ENCODE data around the gene QKI.

Gene QKI

DNA sequence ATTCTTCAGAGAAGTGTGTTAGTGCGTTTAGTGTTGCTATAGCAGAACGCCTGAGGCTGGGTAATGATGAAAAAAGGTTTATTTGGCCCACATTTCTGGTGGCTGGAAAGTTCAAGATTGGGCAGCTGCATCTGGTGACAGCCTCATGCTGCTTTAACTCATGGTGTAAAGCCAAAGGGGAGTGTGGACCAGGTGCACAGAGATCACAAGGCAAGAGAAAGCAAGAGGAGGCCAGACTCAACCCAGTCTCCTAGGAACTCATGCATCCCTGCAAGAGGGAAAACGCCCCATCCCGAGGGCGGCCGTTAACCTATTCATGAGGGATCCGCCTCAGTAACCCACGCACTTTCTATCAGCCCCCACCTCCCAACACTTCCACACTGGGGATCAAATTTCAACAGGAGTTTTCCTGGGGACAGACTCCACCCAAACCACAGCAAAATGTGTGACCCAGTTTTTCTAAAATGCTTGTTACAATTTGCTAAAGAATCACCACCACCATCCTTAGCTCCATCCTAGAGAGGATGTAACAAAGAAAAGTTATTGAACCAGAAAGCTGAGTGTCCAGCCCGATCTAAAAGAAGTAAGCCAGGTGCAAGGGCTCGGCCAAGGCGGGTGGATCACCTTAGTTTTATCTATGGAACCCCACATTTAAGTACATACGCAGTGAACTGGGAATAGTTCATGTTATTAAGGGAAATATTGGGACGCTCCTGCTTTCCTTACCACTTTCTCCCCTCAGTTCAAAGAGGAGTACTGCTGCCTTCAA is 164.8 kb downstream of the QKI start:
- no peak overlapping the region for H3K4me3 ChIP-seq (ENCODE audit: low read depth, low read length)
- no peak for DNase-seq (ENCODE audit: low read depth)
- TF ChIP-seq, protein P1, sequence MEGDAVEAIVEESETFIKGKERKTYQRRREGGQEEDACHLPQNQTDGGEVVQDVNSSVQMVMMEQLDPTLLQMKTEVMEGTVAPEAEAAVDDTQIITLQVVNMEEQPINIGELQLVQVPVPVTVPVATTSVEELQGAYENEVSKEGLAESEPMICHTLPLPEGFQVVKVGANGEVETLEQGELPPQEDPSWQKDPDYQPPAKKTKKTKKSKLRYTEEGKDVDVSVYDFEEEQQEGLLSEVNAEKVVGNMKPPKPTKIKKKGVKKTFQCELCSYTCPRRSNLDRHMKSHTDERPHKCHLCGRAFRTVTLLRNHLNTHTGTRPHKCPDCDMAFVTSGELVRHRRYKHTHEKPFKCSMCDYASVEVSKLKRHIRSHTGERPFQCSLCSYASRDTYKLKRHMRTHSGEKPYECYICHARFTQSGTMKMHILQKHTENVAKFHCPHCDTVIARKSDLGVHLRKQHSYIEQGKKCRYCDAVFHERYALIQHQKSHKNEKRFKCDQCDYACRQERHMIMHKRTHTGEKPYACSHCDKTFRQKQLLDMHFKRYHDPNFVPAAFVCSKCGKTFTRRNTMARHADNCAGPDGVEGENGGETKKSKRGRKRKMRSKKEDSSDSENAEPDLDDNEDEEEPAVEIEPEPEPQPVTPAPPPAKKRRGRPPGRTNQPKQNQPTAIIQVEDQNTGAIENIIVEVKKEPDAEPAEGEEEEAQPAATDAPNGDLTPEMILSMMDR (IDR thresholded peaks at IDR 0.05; ENCODE audit: low read depth, low read length): no peak
- no peak for TF ChIP-seq POLR2A (IDR thresholded peaks at IDR 0.05; ENCODE audit: extremely low read depth, insufficient read length)
- TF ChIP-seq, protein P2, sequence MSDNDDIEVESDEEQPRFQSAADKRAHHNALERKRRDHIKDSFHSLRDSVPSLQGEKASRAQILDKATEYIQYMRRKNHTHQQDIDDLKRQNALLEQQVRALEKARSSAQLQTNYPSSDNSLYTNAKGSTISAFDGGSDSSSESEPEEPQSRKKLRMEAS (IDR thresholded peaks at IDR 0.05; ENCODE audit: low read depth, low read length): no peak
- no peak for TF ChIP-seq MYC (IDR thresholded peaks at IDR 0.05; ENCODE audit: low read depth, low read length)

DNA sequence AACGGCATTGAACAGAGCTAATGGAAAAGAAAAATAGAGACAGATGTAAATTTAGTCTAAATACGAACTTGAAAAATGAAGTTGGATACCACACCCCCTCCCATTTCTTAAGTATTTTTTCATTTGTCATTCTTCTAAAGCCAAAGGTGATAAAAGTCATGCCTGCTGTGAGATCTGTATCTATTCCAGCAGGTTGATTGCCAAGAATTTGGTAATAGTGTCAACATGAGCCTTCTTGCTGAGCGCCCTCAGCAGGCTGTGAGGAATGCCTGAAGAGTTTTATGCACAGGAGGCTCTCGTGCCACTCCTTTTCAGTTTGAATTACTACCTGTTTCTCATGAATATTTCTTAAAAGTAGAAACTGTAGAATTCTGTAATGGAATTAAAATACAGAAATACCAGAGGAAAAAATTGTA is 165.4 kb downstream of the QKI start:
- no peak overlapping the region for H3K4me3 ChIP-seq (ENCODE audit: low read depth, low read length)
- TF ChIP-seq, protein P1 (IDR thresholded peaks at IDR 0.05; ENCODE audit: low read depth, low read length): peak; percentile 22
- TF ChIP-seq MYC (IDR thresholded peaks at IDR 0.05; ENCODE audit: low read depth, low read length): no peak
- DNase-seq (ENCODE audit: low read depth): peak; percentile 32

DNA sequence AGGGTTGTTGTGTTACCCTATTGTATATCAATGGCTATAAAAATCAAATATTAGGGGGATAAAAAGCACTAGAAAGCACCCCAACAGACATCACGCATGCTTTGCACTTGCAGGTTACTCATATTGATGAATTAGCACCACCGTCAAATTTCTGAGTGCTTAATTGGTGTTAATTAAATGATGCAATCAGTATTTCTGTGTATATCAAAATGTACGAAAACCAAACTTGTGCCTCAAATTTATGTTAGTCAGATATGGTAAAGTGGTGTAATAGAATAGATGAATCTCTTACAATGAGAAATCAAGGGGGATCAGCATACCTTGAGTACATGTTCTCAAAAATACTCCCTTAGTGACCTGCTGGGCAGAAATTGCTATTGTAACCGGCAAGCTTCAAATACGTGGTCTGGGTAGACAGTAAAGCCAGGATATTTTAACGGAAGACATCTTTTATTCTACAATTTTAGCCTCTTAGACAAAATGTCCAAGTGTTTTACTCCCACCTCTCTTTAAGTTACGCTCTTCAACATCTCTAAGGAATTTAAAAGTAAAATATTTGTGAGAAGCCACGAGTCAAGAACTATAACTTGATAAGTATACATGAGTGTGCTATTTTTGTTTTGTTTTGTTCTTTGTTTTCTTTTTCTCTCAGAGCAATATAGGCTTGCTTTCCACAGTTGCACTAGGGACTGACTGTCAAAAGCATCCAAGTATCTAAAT is 166.0 kb downstream of the QKI start:
- TF ChIP-seq, protein P2 (IDR thresholded peaks at IDR 0.05; ENCODE audit: low read depth, low read length): no peak
- TF ChIP-seq POLR2A (IDR thresholded peaks at IDR 0.05; ENCODE audit: extremely low read depth, insufficient read length) (no peak), MYC (IDR thresholded peaks at IDR 0.05; ENCODE audit: low read depth, low read length) (no peak)
- TF ChIP-seq, protein P1 (IDR thresholded peaks at IDR 0.05; ENCODE audit: low read depth, low read length): no peak
- no peak for DNase-seq (ENCODE audit: low read depth)
- no peak overlapping the region for H3K4me3 ChIP-seq (ENCODE audit: low read depth, low read length)

DNA sequence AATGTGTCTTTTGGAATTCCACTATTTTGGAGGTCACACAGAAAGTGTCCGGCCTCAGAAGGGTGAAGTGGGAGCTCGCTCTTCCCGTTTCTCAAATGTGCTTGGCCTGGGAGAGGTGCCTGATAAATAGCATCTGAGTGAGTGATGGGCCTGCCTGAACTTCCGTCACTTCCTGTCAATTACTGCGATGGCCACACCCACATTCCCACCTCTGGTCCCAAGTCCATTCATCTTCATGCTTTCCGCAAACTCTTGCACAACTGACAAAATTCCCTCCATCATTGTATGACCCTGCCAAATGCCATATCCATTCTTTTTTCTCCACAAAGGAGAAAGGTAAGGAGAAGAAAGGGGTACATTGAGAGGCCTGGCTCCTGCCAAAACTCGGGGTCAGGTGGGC is 169.0 kb downstream of the QKI start:
- DNase-seq (ENCODE audit: low read depth): no peak
- no peak overlapping the region for H3K4me3 ChIP-seq (ENCODE audit: low read depth, low read length)
- TF ChIP-seq, protein P1 (IDR thresholded peaks at IDR 0.05; ENCODE audit: low read depth, low read length): no peak
- TF ChIP-seq POLR2A (IDR thresholded peaks at IDR 0.05; ENCODE audit: extremely low read depth, insufficient read length) (no peak), MYC (IDR thresholded peaks at IDR 0.05; ENCODE audit: low read depth, low read length) (no peak)
- TF ChIP-seq, protein P2 (IDR thresholded peaks at IDR 0.05; ENCODE audit: low read depth, low read length): no peak

DNA sequence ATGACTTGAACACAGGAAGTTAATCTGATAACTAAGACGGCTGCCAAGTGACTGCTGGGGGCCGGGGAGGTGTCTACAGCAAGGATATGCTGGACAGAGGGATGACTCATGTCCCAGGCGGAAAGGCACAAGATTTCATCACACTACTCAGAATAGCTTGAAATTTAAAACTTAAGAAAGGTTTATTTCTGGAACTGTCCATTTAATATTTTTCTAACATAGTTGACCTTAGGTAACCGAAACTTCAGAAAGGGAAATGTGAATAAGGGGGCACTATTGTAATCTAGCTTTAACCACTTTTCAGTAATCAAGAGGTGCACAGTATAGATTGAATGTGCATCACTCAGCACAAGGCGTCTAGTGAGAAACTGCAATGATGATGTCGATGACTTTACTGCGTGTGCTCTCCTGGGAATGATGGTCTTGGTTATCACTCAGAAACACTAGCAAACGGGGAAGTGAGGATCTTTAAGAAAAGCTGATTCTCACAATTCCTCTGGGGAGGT is 171.5 kb downstream of the QKI start:
- TF ChIP-seq, protein P1 (IDR thresholded peaks at IDR 0.05; ENCODE audit: low read depth, low read length): no peak
- TF ChIP-seq POLR2A (IDR thresholded peaks at IDR 0.05; ENCODE audit: extremely low read depth, insufficient read length) (no peak), MYC (IDR thresholded peaks at IDR 0.05; ENCODE audit: low read depth, low read length) (no peak)
- TF ChIP-seq, protein P2 (IDR thresholded peaks at IDR 0.05; ENCODE audit: low read depth, low read length): no peak
- peak; percentile 94 for DNase-seq (ENCODE audit: low read depth)
- peak overlapping the region; percentile 21 for H3K4me3 ChIP-seq (ENCODE audit: low read depth, low read length)
